Stimulated activated CD4-positive, alpha-beta T cell treated with anti-CD3 and anti-CD28 coated beads, Interleukin-4, amount 100 ng/mL, for 1 hour (primary cell): ENCODE measurements around the gene BMPR1B.
A peak's percentile ranks its signal among the peaks of the same experiment; 100 is the strongest.

Experiments used
- DNase-seq: peaks from one replicate; pipeline ENCODE4 v3.0.0-alpha.2; 2020

BMPR1B gene

GRCh38 chr4:94757192-94758140 lies at the start of gene BMPR1B:
Gene BMPR1B, plus strand, starts transcription at chr4:94757955. Its CDS starts 346,470 bp downstream, at chr4:95104425.
- no peak for DNase-seq

GRCh38 chr4:94711635-94712034 lies 46.1 kb upstream of the BMPR1B start:
- DNase-seq = no peak

DNA sequence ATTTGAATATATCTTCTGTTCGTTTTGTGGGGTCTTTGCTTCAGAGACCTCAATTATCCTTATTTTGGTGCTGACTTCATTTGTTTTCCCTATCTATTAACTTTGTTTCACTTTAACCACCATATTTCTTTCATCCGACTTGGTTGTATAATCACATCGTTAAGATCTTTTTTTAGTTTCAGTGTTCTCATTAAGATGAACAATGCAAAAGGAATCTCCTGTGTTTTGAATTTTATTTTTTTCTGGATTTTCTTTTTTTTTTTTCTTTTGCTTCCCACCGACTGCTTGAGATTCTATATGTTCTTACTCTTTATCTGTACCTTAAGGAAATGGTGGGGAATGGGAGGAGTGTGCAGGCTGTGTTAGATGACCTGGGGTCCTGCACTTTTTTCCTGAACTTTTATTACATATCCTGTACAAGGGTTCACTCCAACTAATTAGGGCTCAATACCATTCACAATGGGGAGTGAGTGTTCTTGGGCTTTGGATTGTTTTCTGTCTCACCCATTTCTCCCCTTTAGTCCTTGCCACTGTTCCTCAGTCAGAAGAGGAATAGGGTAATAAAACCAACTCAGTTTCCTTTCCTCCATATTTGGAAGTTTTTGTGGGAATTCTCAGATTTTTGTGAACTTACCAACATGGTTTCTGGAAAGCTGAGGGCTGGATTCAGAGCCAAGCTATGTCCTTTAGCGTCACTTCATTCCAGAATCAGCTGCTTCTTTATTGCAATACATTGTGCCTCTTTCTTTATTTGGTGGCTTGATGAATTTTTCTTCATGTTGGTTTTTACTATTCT lies 43.2 kb upstream of the BMPR1B start:
- DNase-seq = no peak

DNA sequence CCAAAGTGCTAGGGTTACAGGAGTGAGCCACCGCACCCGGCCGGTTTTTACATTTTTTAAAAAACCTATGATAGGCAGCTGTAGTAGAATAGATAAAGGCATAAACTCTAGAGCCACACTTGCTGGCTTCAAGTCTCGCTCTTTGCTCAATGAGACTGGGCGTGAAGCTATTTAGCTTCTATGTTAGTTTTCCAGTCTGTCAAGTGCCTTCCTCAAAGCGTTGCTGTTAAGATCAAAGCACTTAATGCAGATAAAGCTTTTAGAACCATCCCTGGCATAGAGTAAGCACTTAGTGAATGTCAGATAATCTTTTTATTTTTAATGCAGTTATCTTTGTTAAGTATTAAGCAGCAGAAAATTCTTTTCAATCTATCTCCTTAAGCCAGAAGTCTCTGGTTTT lies 42.0 kb upstream of the BMPR1B start:
- DNase-seq = no peak

GRCh38 chr4:94721310-94721709 lies 36.4 kb upstream of the BMPR1B start:
- no peak for DNase-seq

DNA sequence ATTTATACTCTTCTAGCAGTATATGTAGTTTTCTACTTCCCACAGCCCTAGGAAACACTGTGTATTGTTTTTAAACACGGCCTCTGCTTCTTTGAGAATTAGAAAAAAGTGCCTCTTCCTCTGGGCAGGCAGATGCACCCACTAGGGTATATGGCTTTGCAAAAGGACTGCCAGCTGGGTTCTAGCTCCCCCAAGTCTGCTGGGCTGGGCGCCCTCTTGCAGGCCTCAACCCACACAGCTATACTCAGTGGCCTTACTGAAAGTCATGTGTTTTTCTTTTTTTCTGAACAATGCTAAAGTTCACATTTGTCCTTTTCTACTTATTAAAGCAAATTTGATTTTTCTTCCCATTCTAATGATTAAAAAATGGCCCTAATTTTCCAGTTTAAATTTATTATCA lies 35.5 kb upstream of the BMPR1B start:
- no peak for DNase-seq

GRCh38 chr4:94722748-94723147 lies 35.0 kb upstream of the BMPR1B start:
- no peak for DNase-seq

- DNase-seq = no peak
Observed at GRCh38 chr4:94724016-94724790, 33.6 kb upstream of the BMPR1B start.

DNA sequence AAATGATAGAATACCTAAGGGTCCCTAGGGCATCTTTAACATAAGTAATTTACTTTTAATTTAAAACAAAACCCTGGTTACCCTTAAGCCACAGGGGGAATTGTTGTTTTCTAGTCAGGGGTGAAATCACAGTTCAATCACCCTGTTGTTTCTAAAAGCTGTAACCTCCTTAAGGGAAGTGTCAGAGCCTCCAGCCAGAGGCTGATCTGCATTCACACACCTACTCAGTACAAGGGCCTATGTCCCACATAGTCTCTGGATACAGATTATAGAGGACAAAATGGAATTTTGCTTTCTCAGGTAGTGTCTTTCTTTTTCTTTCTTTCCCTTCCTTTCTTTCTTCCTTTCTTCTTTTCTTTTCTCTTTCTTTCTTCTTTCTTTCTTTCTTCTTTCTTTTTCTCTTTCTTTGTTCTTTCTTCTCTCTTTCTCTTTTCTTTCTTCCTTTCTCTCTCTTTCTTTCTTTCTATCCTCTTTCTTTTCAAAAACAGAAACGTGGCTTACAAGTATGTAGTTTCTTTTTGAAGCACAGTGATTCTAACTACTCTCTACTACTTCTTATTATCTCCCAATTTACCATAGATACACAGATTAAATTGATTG lies 31.1 kb upstream of the BMPR1B start:
- DNase-seq = no peak

DNA sequence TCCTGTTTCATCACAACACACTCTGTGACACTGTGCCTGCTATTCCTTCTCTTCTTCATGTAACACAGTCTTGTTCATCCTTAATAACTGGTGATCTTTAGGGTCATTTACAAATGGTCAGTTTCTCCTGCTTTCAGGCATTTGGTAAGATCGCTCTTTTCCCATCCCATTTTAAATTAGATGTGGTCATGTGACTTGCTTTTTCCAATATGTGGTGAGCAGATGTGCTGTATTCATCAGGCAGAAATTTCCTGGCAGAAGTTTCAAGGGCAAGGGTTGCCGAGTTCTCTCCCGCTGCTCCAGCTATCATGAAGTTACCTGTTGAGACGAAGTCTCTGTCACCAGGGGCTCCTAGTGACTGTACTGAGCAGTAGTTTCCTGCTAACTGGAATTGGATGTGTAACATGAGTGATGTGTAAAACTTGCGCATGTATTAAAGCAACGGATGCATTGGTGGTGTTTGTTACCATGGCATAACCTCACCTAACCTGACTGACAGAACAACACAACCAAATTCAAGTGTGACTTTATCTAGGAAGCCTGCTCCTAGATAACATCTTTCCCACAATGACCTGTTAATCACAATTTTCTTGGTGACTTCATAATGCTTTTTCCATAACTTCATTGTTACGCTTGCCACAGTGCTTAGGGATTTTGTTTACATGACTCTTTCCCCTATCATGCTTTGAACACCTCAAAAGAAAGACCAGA lies 29.5 kb upstream of the BMPR1B start:
- DNase-seq = no peak

DNA sequence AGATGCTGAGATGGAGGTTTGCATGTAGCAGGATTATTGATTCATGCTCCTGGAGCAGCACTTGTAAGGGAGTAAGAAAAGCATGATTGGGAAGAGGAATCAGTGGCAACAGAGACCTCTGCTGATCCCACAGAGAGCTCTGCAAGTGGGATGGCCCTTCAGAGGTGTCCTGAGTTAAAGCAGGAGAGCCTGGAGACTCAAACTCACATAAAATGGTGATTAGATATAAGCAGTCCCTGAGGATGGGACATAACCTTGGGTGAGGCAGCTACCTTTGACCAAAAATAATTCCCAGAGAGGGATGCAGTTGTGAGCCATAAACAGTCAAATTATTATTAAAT lies 25.4 kb upstream of the BMPR1B start:
- DNase-seq = no peak

- no peak for DNase-seq
Observed at GRCh38 chr4:94739741-94740140, 18.0 kb upstream of the BMPR1B start.

DNA sequence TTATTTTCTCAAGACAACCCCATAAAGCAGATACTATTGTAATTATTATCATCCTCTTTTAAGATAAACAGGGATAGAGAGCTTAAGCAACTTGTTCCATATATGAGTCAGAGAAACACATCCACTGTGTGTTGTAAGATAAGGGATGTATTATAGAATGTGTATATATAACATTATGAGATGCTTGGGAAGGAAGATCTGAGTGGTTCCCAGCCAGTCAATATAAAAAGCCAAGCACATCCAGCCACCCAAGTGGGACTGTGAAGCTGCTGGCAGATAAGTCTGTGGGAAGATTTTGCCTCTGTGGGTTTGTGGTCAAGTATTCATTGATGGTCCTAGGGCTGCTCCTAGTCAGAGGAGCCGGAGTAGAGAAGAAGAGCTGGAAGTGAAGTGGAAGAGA lies 16.5 kb upstream of the BMPR1B start:
- DNase-seq = no peak

- no peak for DNase-seq
Observed at GRCh38 chr4:94743838-94744237, 13.9 kb upstream of the BMPR1B start.

DNA sequence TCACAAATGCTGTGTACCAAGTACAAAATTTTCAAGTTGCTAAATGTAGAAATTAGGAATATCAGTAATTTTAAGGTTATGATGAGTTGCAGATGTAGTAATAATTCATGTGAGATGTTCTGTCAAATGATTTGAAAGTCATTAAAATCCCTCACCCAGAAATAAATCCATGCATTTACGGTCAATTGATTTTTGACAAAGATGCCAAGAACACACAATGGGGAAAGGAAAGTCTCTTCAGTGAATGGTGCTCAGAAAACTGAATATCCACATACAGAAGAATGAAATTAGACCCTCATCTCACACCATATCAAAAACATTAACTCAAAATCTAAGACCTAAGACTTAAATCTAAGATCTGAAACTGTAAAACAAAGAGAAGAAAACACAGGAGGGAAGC lies 12.9 kb upstream of the BMPR1B start:
- no peak for DNase-seq

DNA sequence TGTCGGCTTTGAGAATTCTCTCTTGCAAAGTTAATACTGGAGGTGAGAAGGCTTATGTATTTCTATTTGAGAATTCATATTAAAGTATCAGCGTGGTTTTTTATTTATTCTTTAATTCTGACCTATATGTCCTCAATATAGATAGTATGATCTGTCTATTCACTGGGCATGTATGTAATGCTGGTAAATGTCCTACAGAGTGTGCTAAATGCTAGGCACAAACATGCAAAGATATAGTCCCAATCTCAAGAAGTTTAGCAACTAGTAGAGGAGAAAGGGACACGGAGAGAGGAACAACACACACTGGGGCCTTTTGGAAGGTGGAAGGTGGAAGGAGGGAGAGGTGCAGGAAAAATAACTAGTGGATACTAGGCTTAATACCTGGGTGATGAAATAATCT lies 11.0 kb upstream of the BMPR1B start:
- no peak for DNase-seq

DNA sequence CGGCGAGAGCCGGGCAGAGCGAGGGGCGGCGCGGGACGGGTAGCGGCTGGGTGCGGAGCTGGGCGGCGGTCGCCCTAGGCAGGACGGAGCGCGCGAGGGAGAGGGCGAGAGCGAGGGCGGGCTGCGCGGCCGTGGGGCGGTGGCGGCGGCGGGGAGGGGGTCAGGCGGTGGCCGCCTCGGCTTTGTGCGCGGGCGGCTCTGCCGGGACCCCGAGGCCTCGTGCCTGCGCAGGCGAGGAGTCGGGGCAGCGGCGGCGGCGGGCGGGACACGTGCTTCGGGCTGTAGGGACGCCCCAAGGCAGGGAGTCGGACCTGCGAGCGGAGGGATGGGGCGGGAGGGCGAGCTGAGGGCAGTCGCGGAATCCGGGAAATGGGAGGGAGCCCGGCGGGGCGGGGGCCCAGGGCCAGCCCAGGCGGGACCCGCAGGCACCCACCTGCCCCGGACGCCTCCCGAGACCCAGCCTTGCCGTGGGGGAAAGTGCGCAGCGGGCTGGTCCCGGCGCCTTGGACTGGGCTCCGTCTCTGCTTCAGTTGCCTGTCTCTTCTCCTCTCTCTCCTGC lies 465 bp downstream of the BMPR1B start:
- peak; percentile 2 for DNase-seq

DNA sequence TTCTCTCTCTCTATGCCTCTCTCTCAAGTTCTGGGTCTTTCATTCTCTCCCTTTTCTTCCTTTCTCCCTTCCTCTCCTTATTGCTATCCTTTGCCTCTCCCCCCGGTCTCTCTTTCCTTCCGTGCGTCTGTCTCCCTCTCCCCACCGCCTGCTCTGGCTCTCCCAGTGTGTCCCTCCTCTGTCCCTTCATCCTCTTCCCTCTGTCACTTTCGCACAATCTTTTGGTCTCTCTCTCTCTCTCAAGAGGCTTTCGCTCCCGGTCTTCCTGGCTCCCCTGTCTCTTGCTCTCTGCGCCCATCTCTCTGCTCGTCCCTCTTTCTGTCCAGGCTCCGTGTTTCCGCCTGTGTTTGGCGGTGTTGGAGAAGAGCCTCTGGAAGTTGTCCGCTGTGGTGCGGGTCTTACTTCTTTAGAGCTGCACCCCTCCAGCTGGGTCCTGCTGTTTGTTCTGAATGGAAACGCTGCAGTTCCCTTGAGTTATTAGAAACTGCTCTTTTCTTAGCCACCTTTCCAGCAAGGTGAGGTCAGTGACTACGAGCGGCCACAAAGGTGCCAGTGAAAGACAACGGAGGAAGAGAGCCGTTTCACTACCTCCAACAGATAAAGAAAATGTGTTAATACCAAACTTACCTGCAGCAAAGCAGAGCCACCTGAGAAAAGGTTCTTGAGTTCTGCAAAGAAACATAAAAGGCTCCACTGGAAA lies 1.1 kb downstream of the BMPR1B start:
- no peak for DNase-seq

DNA sequence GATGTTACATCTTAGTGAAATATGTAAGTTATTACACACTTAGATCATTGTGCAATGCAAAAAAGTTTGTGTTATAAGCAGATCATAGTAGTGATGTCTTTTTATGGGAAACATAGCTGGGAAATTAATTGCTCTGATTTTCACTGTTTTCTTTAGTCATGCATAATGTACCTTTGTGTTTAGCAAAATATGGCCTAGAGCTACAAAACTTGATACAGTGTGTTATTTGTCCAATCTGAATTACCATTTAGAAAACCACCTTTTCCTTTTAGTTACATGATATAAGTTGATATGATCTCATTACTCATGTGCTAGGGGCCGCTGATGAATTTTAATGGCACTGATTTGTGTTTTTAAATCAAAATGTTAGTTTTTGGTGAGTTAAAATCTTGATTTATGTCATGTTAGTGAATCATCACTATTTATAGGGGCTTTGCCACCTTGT lies 2.0 kb downstream of the BMPR1B start:
- no peak for DNase-seq

DNA sequence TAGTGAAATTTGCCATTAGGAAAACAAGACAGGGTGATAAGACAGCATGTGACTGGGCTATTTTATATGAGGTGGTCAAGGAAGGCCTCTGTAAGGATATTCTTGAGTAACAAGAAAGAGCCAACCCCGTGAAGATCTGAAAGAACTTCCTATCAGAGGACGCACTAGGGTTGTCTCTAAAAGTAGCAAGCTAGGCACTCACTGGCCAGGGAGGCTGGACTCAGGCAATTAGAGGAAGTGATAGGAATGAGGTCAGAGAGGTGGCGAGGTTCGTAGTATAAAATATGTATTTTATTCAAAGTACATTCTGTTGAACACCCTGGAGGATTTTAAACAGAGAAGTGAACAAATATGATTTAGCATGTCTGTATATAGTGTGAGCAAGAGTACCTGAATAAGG lies 4.6 kb downstream of the BMPR1B start:
- DNase-seq = no peak

GRCh38 chr4:94763005-94763404 lies 5.2 kb downstream of the BMPR1B start:
- no peak for DNase-seq
